Activated T-helper 1 cell treated with anti-CD3 and anti-CD28 coated beads, Interleukin-2, amount 50 U/mL, for 16 hours (primary cell): ENCODE measurements around the gene GPAM.
"Not testable (repeated sequence)": the region's sequence is repeated elsewhere in the genome, so short reads cannot be mapped to it uniquely, and the experiment has no call there.

ENCODE experiments used
- DNase-seq, 2 donors: peaks; one replicate each; pipeline ENCODE4 v3.0.0-alpha.2; 2020; ENCODE audit warnings: low read depth in 1 of 2, low spot score in 1 of 2

GPAM gene, protein sequence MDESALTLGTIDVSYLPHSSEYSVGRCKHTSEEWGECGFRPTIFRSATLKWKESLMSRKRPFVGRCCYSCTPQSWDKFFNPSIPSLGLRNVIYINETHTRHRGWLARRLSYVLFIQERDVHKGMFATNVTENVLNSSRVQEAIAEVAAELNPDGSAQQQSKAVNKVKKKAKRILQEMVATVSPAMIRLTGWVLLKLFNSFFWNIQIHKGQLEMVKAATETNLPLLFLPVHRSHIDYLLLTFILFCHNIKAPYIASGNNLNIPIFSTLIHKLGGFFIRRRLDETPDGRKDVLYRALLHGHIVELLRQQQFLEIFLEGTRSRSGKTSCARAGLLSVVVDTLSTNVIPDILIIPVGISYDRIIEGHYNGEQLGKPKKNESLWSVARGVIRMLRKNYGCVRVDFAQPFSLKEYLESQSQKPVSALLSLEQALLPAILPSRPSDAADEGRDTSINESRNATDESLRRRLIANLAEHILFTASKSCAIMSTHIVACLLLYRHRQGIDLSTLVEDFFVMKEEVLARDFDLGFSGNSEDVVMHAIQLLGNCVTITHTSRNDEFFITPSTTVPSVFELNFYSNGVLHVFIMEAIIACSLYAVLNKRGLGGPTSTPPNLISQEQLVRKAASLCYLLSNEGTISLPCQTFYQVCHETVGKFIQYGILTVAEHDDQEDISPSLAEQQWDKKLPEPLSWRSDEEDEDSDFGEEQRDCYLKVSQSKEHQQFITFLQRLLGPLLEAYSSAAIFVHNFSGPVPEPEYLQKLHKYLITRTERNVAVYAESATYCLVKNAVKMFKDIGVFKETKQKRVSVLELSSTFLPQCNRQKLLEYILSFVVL

DNA sequence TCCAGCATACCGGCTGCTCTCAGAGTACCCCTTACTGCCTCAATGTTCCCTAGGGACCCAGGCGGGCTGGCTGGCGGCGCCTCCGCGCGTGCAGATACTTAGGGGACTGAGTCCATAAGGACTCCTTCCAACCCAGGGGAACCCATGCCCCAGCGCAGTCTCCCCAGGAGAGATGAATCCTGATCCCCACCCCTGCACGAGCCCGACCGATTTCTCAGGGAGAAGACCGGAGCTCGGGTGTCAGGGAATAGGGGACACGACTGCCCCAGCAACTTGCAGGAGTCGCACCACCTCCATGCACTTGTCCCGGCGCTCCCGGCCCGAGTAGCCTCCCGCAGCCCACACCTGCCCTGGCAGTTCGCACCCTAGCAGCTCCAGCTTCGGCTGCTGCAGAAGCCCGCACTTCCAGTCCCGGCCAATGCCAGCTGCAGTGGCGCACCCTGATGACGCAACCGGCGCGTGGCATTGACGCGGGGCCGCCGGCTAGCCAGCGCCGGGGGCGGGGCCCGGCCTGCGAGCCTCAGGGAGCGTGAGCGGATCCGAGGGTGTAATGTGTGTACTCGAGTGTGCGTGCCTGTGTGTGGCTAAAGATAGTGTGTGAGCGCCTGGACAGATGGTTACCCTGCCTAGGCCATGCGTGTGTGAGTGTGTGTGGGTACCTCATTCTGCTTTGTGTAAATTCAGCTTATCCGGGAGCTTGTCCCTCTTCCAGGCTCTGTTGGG lies at the start of gene GPAM:
Gene GPAM, minus strand, starts transcription at position 437 of the 723 bp plus-strand sequence. CDS start 1,981 bp downstream, outside the sequence.
- DNase-seq = peak; percentile 98 to 100

DNA sequence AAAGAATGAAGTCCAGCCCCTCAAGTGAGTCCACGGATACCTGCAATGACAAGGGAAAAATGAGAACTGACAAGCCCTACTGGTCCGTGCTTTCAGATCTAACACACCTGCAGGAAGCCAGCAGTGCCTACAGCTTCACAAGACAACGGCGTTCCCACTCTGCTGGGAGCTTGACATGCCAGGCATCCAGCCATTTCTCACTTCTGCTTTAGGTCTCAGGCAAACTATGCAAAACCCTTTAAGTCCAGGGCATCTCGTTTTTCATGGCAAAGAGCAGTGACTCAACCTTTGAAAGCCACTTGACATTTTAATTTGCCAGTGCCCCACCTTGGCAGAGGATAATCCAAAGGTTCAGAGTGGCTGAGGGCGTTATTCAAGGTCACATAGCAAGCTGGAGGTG lies 49.1 kb upstream of the GPAM start:
- DNase-seq = no peak

DNA sequence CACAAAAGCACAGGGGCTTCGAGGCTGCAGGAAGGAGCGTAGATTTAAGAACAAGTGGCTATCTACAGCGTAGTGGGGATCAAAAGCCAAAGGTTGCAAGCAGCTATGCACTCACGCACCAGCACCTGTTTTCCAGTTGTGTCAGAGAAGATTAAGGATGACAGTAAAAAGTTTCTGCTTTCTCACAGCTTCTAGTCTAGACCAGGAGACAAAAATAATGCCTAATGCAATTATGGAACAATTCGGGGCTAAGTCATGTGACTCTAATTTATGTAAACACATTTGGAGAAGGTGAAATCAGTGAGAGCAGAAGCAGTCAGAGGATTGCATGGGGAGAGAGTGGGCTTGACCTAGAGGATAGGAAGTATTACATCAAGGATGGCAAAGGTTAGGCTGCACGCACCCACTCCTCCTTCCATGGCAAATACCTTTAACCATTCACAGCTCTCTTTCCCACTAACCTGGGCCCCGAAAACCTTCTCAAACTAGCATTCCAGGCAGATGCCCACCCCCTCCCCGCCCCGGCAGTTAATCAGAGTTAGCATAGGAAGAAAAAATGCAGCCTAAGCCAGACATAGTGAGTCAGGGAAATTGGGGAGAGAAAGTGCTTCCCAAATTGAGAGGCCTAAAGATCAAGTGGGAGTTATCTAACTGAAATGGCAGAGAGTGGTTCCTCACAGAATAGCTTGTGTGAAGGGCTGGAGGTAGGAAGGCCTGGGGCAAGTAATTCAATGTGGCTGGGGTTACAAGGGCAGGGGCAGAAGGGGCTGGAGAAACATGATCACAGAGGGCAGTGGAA lies 48.2 kb upstream of the GPAM start:
- no peak for DNase-seq

DNA sequence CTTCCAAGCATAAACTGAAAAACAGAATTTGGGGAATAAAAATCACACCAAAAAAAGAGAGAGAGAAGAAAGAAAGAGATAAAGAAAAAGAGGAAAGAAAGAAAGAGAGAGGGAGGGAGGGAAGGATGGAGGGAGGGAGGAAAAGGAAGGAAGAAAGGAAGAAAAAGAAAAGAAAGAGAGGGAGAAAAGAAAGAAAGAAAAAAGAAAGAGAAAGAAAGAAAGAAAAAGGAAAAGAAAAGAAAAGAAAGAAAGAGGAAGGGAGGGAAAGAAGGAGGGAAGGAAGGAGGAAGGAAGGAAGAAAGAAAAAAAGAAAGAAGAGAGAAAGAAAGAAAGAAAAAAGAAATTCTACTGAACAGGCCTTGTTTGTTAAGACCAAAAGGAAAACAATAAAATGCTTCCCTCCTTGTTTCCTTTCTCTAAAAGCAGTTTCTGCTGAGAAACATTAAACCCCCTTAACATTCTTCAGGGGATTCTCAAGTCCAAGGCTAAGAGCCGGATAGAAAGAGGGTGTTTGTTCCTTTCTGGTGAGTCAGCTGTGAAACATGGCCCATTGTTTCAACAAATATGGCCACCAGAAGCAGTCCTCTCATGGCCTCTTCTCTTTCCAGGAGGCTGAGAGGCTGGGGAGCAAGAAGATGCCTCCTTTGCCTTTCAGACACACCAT lies 46.9 kb upstream of the GPAM start:
- no peak for DNase-seq

DNA sequence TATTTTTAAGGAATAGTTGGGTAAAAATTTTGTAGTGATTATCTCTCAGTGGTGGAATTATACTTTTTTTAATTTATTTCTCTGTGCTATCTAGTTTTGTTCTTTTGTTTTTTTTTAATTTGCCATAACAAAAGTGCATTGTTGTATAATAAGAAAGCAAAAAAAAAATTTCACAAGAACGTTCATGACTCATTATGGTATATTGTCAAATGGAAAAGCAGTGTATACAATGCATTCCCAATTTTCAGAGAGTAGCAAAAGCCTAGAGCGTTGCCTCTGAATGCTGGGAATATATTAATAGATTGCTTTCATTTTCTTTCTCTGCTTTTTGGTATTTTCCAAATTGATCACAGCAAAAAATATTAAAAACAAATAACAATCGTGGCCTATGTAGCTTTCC lies 46.3 kb upstream of the GPAM start:
- no peak for DNase-seq

DNA sequence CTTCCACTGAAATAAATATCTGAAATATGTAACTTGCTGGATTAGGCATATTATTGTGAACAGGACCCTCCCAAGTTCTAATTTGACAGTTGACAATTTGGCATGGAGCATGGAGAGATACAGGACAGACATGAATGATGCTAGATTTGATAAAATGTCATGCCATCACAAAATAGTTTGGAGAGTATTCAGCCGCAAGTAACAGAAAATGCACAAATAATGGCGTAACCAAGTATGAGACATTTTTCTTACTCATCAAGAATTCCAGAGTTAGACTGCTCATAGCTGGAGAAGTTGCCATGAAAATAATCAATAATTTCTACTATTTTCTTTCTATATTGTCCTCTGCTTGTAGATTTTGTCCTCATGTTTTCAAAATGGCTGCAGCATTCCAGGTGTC lies 45.5 kb upstream of the GPAM start:
- DNase-seq = no peak

DNA sequence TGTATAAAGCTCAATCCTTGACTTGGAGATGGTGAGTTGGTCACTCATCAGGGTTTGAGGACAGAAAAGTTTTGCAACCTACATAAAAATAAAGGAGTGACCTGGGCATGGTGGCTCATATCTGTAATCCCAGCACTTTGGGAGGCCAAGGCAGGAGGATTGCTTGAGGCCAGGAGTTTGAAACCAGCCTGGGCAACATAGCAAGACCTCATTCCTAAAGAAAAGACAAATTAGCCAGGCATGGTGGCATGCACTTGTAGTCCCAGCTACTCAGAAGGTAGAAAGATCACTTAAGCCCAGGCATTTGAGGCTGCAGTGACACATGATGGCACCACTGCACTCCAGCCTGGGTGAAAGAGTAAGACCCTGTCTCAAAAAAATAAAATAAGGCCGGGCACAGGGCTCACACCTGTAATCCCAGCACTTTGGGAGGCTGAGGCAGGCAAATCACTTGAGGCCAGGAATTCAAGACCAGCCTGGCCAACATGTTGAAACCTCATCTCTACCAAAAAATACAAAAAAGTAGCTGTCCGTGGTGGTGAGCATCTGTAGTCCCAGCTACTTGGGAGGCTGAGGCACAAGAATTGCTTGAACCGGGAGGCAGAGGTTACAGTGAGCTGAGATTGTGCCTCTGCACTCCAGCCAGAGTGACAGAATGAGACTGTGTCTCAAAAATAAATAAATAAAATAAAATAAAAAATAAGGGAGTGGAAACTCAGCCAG lies 45.0 kb upstream of the GPAM start:
- not testable (repeated sequence) for DNase-seq

DNA sequence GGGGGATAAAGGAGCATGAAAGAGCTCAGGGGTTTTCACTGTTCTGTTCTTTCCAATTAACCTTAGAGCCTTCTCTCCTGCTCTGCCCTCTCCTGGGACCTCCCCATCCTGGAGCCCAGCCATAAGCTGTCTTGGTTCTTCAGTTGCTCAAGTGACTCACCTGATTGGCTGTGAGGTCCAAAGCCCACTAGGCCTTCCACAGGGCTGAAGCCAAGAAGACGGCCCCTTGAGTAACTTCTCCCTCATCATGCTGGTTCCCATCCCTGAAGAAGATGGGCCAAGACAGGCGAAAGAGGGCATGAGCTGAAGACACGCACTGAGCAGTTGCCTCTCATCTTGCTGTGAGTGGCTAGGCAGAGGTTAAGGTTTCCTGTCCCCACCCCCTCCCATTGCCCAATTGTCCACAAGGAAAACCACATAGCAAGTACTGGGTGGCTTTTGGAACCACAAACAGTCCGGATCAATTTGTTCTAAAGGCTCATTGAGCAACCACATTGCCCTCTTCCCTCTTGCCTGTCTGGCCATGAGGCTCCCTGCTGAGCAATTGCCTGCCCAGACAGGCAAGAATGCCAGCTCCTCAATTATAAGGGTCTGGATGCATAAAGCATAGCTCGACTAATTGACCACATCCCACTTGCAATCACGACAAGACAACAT lies 43.9 kb upstream of the GPAM start:
- DNase-seq = no peak

DNA sequence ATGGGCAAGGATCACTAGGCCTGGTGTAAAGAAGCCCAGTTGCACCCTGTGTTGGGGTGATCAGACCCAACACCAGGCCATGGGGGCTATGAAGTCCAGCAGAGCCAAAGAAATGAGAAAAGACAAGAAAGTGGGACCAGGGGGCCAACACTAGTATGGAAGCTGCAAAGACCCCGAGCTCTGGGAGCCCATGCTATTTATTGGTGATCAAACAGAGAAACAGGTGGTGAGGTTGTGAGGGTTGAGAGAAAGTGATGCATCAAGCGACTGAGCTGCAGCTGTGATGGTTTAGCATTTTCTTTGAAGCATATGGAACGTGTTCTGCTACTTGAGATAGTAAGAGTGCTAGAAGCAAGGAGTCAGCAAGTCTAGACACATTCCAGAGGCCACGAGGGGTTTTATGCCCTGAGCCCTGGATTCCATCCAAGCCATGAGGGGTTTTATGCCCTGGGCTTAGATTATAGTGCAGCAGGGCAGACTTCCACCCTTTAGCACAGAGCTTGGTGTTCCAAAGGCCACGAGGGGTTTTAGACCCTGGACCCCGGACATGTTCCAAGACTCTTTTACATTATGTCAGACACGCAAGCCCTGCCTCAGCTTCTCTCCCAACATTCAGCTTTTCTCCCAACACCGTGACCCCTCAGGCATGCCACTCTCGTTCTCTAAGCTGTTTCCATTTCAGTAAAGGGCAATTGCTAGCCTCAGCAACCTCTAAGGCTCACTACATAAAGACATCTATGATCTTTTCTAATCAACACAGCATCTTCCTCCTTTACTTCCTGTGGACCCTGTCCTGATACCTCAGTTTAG lies 43.1 kb upstream of the GPAM start:
- no peak for DNase-seq

DNA sequence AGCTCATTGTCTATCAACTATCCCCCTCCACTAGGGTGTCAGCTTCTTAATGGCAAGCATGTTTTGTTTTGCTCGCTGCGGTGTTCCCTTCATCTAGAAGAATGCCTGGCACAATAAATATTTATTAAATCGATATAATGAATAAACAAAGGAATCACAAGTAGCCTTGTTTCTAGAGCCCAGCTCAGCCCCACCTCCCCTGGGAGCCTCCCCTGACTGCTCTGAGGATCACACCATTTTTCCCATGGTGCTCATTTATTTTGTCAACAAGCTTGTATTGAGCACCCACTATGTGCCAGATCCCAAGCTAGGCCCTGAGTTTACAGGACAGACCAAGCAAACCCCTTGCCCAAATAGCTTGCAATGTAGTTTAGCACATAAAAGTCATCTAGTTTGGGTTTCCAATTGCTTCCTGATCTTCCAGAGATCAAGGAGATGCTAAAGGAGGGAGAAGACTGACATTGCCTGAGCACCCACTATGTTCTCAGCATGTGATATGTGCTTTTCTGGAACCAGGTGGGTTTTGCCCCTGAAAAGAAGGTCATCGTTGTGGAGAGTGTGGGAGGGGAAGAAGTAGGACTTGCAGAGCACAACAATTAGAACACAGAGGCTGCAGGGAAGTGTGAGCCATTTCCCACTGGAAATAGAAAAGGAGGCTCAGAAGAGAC lies 42.3 kb upstream of the GPAM start:
- no peak for DNase-seq

DNA sequence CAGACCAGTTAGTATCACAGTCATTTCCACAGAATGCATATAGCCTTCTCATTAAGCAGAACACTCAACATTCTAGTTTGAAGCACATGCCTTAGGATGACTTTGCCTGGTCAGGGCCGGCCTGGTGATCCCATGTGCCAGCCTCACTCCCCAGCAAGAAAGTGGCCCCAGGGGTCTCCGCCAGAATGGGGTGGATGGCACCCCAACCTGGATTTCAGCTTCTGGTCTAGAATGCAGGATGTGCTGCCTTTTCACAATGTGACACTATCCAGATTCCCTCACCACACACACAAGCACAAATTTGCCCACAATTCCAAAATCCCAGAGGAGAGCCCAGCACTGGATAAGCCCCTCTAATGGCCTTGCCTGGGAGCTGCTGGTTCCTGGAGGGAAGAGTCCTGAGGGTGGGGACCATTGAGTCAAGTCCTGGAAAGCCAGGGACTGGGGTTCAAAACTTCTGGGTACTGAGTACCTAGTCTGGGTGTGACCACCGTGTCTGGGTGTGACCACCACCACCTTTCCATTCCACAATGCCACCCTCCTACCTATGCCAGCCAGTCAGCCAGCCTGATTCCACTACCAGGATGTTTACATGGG lies 41.5 kb upstream of the GPAM start:
- no peak for DNase-seq

DNA sequence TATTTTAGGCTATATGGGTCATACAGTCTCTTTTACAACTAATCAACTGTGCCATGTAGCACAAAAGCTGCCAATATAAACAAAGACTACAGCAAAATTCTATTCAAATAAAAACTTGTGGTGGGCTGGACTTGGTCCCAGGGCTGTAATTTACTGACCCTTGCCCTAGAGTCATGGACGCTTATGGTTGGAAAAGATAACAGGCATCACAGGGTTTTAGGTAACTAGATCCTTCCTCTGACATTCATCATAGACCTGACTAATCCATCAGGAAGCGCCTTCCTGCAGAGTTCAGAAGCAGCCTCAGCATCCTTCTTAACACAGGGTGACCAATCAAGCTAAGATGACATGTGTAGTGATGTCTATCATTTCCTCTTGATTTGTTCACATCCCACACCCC lies 40.2 kb upstream of the GPAM start:
- no peak for DNase-seq

DNA sequence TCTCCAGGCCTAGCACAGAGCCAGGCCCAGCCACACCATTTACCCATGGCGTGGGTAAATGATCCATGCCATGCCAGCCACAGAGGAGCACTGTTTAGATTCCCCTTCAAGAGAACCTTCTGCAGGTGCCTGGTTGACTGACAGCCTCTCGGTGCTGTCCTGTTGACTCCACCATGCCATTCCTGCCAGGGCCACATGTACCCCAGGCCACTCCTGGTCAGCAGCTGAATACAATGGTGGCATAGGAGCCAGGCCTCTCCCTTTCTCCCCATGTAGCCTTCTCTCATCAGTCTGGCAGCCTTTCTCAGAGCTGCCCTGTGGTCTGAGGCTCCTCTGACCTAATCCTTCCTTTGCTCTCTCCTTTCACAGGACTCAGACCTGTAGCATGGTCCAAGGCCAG lies 39.2 kb upstream of the GPAM start:
- no peak for DNase-seq

DNA sequence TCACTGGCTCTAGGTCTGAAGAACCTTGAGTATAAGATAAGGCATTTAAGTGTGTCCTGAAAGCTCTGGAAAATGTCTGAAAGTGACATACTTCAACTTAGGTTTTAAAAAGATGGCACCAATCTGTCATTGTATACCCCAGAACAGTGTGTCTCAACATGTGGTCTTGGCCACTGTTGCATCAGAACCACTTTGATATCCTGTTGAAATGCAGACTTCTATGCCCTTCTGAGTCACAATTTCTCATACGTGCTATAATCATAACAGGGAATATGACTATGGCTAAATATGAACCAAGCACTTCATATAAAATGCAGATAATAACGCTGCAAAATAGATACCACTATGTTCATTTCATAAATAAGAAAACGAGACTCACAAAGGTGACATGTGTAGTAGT lies 38.0 kb upstream of the GPAM start:
- DNase-seq = no peak

DNA sequence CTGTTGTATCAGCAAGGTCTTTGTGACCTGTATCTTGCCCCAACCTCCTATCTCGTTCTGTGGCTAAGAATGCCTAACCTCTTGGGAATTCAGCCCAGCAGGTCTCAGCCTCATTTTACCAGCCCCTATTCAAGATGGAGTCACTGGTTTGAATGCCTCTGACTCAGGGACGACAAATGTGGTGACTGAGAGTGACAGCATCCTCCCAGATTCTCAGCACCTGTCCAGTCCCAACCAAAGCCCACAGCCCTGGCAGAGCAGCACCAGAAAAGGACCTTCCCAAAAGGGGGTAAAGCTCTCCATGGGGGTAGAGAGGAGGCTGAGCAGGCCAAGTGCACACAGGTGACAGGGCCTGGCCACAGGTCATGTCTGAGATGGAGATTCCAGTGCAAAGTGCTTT lies 35.4 kb upstream of the GPAM start:
- DNase-seq = no peak

DNA sequence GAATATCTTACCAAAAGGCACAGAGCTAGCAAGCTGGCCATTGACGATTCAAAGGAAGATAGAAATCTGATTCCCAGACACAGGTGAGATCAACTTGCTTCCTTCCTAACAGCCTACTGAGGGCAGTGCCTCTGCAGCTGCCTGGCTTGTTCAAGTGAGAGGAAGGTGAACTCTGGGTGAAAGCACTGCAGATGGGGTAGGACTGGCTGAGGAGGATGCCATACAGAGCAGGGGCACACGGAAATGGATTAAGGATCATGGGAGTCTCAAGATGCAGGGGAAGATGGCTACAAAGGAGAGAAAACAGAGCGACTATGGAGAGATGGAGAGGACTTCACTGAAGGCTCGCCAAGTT lies 34.4 kb upstream of the GPAM start:
- no peak for DNase-seq

DNA sequence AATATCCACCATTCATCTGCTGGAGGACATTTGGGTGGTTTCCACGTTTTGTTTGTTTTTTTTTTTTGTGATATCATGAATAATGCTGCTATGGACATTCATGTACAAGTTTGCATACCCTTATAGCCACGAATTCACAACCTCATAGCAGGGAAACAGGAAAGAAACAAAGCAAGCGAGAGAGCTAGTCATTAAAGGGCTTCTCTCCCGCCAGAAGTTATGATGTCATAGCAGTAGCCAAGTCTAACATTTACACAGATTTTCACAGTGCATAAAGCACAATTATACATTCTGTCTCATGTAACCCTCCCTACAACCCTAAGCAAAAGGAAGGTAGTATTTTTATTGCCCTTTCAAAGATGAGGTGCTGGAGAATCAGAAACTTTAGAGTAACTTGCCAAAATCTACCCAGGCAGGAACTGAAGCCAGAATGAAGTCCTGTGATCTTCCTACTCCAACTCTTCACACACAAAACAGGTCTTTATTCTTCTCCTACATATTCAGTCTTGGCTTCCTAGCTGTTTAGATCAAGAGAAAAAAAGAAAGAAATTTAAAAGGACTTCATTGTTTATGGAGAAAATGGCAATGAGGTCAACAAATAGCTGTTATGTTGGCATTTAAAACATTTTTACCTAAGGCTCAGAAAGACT lies 33.9 kb upstream of the GPAM start:
- no peak for DNase-seq
